HG03108 (cell line): Measurements from ENCODE around the gene XIRP2.
"Not testable (repeated sequence)": the region's sequence is repeated elsewhere in the genome, so short reads cannot be mapped to it uniquely, and the experiment has no call there.

Experiments used
- ATAC-seq: cut with Tn5 transposase; IDR thresholded peaks from one replicate; pipeline ENCODE4 v1.9.1; 2021; ENCODE audit warnings: moderate library complexity; ENCODE audit not compliant: unreplicated experiment

XIRP2 gene

DNA sequence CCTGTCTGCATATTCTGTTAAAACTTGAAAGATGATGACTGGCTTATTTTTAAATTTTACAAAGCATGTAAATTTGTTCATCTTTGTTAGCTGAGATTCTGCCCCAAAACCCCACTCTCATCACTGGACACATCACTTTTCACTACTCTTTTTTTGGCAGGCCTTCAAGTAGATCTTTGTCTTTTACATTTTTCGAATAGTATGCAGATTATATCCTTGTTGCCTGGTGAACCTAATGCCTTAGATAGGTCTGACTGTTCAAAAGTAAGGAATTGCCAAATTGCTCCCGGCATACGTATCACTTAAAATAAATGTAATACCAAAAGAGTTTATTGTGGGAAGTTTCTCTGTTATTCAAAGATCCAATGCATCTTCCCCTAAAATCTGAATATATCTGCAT lies 303.3 kb downstream of the XIRP2 start:
- ATAC-seq: no peak

DNA sequence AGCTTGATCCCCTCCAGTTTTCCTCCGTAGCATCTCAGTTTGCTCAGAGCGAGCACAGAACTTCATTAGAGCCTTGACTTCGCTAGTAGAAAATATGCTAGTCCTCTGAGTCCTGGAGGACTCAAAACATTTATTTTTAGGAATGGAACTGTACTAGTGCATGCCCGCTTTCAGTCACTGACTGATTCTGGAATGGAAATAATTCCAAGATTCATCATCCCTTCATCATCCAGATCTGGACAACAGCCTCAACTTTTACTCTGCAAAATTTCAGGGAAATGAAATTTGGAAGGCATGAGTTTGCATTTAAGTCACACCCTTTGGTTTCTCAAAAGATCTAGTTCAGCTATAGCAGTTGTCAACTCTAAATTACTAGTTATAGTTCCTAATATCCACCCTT lies 304.6 kb downstream of the XIRP2 start:
- no peak for ATAC-seq

DNA sequence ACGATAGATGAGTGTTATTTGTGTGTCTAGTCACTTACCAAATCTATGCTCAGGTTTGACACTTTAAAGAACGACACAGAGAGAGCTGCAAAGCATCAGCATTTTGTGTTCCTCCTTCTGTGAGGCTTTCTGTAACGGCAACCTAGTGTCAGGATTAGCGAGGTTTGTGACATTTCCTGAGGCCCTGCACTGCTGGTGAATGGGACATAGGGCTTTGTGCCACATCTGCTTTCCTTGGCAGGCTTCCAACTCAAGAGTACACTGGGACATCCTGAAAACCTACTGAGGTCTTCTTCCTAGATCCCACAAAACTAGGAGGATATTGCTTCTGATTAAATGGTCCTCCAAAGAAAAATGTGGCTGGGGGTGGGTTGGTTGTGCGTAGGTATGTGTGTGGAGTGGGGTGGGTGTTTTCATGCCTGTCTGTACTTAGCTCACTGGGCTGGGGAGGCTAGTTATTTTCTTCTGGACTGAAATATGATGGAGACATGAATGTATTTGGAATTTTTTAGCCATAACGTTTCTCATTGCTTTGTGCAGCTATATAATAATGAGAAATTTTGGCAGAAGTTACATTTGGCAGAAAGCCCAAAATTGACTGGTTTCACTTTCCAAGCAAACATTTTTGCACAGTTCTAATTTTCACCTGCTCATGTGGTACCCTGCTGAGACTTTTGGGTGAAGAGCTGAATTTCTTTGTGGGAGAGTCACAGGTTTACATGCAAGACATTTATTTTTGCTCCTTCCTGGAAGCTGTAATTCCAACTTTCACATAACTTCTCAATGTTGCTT lies 308.4 kb downstream of the XIRP2 start:
- ATAC-seq: no peak

DNA sequence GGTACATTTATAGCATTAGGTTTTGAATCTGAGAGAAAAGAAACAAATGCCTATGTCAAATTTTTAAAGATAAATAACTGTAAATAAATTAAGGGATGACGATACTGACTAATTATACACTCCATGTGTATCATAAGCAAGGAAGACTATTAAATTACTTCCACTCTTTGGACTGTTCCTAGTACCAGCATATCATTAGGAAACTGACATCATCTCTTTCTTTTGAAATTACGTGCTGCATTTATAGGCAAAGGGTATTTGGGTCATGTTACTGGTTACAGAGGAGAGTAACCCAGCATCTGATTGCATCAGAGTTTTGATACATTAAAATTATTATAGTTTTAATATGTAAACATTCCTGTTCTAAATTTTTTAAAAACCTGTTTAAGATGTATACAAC lies 309.7 kb downstream of the XIRP2 start:
- no peak for ATAC-seq

- ATAC-seq: no peak
Observed at GRCh38 chr2:167198576-167198975, 310.3 kb downstream of the XIRP2 start.

GRCh38 chr2:167200019-167200418 lies 311.7 kb downstream of the XIRP2 start:
- ATAC-seq: no peak

GRCh38 chr2:167209784-167210183 lies 321.5 kb downstream of the XIRP2 start:
- no peak for ATAC-seq

DNA sequence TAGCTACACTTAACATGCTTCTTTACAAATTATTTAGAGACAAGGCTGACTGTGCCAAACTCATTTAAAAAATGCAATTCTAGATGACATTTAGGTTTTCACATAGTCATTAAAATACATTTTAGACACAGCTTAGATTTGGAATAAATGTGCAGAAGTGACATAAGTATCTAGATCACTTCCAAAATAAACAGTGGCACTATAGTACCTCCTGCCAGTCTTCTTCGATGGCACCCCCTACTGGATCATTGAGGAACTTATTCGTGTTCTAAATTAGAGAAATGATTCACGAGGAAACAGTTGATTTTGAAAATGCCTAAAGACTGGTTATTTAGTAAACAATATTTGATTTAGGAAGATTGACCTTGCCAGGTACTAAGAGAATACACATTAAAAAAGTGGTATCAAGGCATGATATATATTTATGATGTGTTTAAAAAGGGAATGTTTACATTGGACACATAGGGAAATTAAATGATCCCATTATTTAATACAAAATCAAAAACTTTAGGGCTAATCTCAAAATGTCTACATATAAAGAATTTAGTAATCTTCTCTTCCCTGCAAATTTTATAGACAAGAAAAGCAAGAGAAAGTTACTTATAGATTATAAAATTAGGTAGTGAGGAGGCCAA lies 323.9 kb downstream of the XIRP2 start:
- ATAC-seq: no peak

- ATAC-seq: no peak
Observed at GRCh38 chr2:167215595-167215994, 327.3 kb downstream of the XIRP2 start.

DNA sequence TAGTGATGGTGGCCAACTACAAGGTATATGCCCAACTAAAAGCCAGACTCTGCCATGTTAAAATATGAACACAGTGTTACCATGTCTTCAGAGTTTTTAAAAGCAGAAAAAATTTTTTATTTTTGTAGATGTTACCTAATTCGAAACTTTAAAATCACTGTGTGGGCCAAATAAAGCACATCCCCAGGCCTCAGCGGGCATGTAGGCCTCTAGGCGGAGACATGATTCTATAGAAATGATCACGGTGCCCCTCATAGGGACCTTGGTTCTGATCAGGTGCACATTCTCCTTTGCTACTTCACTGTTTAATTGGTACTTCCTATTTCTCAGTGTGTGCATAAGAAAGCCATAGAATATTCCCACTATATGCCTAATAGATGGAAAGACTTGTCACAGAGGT lies 349.2 kb downstream of the XIRP2 start:
- ATAC-seq: no peak

DNA sequence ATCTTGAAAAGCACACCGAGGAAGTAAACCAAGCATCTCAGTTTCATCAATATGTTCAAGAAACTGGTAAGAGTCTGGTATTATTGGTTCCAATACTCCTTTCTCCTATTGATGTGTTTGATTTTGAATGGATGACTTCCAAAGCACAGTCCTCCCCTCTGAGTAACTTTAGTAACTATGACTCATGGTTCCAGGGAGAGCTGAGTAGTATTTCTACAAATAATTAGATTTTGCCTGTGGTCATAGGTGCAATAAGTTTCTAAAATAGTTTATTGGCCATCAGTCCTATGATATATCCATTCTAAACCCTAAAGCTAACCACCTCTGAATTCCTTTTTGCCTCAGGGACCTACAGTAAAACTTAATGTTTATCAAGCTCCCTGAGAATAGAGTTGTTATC lies 352.4 kb downstream of the XIRP2 start:
- ATAC-seq: no peak

DNA sequence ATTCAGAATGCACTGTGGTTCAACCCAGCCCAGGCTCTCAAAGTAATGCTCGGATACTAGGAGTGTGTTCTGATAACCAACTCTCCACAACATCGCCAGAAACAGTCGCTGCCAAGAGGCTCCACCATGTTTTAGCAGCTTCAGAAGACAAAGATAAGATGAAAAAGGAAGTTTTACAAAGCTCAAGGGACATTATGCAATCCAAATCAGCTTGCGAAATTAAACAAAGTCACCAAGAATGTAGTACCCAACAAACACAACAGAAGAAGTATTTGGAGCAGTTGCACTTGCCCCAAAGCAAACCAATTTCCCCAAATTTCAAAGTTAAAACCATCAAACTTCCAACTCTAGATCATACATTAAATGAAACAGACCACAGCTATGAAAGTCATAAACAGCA lies 360.9 kb downstream of the XIRP2 start:
- no peak for ATAC-seq

DNA sequence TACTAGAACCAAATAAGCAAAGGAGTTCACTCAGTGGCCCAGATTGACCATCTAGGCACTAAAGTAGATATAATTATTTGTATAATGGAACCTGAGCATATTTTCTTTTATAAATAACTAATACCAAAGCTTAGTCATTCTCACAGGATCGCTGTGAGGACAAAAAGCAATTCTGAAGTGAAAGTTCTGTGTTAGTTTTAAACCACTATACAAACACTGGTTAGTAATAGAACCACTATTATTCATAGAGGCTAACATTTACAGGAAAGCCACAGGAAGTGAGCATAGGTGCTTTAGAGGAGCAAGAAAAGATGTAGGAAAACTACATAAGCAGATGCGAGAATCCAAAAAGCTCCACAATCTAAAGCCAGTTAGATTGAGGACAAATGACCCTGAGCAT lies 364.7 kb downstream of the XIRP2 start:
- no peak for ATAC-seq

- ATAC-seq: no peak
Observed at GRCh38 chr2:167254721-167255120, 366.4 kb downstream of the XIRP2 start.

- no peak for ATAC-seq
Observed at GRCh38 chr2:167258712-167259111, 370.4 kb downstream of the XIRP2 start.

- ATAC-seq: no peak
Observed at GRCh38 chr2:167264380-167264779, 376.1 kb downstream of the XIRP2 start.

DNA sequence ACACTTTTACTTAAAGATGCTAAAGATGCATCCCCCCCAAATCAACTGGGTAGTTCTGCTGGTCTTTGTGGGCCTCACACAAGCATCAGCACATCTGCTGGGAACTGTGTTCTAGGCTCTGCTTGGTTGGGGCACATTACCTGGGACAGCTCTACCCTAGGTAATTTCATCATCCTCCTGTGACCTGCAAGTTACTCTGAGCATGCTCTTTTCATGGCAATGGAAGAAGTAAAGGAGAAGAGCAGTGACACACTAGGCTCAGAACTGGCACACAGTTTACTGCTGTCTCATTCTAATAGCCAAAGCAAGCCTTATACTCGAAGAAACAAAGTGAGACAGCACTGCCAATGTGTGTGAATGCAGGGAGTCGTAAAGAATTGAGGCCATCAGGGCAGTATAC lies 376.7 kb downstream of the XIRP2 start:
- ATAC-seq: no peak

DNA sequence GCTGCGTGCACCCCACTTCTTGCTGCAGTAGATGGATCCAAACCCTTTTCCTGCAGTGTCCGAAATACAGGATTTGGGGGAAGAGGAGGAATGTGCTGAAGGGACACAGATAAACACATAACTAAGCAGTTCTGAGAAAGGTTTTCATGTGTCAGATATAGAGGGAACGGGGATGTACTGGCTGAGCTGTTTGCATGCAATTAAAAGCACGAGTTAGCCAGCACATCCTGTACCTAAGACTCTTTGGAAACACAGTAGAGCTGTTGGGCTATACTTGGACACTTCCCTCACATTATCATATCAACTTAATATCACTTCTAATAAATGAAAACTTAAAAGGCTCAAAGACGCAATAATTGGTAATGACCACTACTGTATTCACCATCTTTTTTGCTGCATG lies 377.4 kb downstream of the XIRP2 start:
- ATAC-seq: no peak

DNA sequence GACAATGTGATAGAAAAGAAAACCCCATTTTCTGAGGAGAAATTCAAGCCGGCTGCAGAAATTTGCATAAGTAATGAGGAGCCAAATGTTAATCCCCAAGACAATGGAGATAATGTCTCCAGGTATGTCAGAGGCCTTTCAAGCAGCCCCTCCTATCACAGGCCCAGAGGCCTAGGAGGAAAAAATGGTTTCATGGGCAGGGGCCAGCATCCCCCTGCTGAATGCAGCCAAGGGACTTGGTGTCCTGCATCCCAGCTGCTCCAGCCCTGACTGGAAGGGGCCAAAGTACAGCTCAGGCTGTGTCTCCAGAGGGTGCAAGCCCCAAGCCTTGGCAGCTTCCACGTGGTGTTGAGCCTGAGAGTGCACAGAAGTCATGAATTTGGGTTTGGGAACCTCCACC lies 380.0 kb downstream of the XIRP2 start:
- ATAC-seq: not testable (repeated sequence)

- ATAC-seq: no peak
Observed at GRCh38 chr2:167271932-167272331, 383.7 kb downstream of the XIRP2 start.

DNA sequence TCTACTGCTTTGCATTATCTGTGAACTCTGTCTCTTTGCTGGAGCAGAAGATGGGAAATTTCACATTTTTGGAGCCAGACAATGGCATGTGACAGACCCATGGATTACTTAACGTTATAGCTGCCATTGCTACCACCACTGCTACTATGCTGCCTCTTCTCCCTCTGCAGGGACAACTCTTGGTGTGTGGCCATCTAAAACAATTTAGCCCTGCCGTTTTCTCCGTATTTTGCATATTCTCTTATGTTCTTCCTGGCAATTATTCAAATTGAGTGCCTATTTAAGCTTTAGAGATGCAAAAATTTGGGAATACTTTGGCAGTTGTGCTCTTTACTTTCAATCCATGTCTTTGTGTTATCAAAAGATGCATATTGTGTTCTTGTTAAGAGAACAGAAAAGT lies 386.8 kb downstream of the XIRP2 start:
- no peak for ATAC-seq

GRCh38 chr2:167279810-167280209 lies 391.5 kb downstream of the XIRP2 start:
- ATAC-seq: no peak

DNA sequence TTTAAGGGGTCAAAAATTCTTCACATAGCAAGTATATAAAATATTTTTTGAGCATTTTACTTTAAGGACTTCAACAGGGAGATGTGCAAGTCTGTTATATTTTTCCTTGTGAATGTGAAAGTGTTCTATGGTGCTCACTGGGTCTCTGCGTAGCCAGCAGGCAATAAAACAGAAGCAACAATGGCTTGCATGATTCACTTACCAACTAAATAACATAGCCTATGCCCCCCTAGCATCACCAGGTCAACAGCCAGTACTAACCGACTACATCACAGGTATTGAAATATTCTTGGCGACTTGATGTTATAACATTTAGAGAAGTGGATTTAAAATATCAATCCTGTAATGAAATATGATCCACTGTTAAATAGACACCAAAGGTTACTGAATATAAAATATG lies 398.9 kb downstream of the XIRP2 start:
- no peak for ATAC-seq
